WTC11 (cell line): ENCODE data around the gene HIP1. TPM values are rescaled to one million over a fixed set of nuclear protein-coding genes. Genes with fewer than 3 reads are reported as not detected.

ENCODE experiments used
- ATAC-seq: fragments of 200-7000 bp; cut with Tn5 transposase; 2 replicates; pipeline ENCODE4 v1.10.0; 2021; ENCODE audit warnings: mild to moderate bottlenecking, moderate library complexity
- CTCF ChIA-PET: fragments of 300-600 bp; sonication (Branson Sonifier 250); formaldehyde crosslinking; loops from one replicate; lab custom pipeline; 2021; ENCODE audit warnings: antibody characterized with exemption; lab: Charles Lee
- POLR2A ChIA-PET: fragments of 350-600 bp; sonication (Branson Sonifier 250); formaldehyde crosslinking; loops from one replicate; lab custom pipeline; 2021; ENCODE audit warnings: antibody characterized with exemption; lab: Charles Lee
- DNase-seq: peaks from one replicate; pipeline ENCODE4 v3.0.0; 2021; ENCODE audit warnings: low spot score
- H3K27ac Mint-ChIP-seq: 2 replicates; pipeline ENCODE4 v1.8.0; 2021; ENCODE audit warnings: mixed read lengths
- H3K27me3 Mint-ChIP-seq: 2 replicates; pipeline ENCODE4 v1.8.0; 2021; ENCODE audit warnings: low read depth, mild to moderate bottlenecking, moderate library complexity, mixed read lengths
- H3K36me3 Mint-ChIP-seq: 2 replicates; pipeline ENCODE4 v1.8.0; 2021; ENCODE audit warnings: mixed read lengths
- H3K4me1 Mint-ChIP-seq: 2 replicates; pipeline ENCODE4 v1.8.0; 2022; ENCODE audit warnings: mixed read lengths
- H3K4me3 Mint-ChIP-seq: 2 replicates; pipeline ENCODE4 v1.8.0; 2021; ENCODE audit warnings: mild to moderate bottlenecking, moderate library complexity, mixed read lengths
- H3K9me3 Mint-ChIP-seq: 2 replicates; pipeline ENCODE4 v1.8.0; 2021; ENCODE audit warnings: mixed read lengths
- CREB1 ChIP-seq: sonication (generic); formaldehyde crosslinking; IDR thresholded peaks from 2 replicates; pipeline ENCODE4 v1.8.0; 2023; ENCODE audit warnings: mild to moderate bottlenecking, missing genetic modification reagents
- JAZF1 ChIP-seq: fragments of 250-450 bp; sonication (Bioruptor Pico); IDR thresholded peaks from 2 replicates; pipeline ENCODE4 v1.9.0; 2021; ENCODE audit warnings: moderate library complexity, mild to moderate bottlenecking, inconsistent platforms
- RORB ChIP-seq: fragments of 250-450 bp; sonication (Bioruptor Pico); IDR thresholded peaks from 2 replicates; pipeline ENCODE4 v1.9.0; 2021; ENCODE audit warnings: mild to moderate bottlenecking
- ZNF263 ChIP-seq: sonication (generic); formaldehyde crosslinking; IDR thresholded peaks from 2 replicates; pipeline ENCODE4 v1.8.1; 2022; ENCODE audit warnings: low read depth, mild to moderate bottlenecking, moderate library complexity, missing genetic modification reagents
- ZNF317 ChIP-seq: sonication (generic); formaldehyde crosslinking; IDR thresholded peaks from 2 replicates; pipeline ENCODE4 v1.8.1; 2023; ENCODE audit warnings: low read depth, mild to moderate bottlenecking, moderate library complexity, missing genetic modification reagents, borderline replicate concordance
- ZNF396 ChIP-seq: fragments of 250-450 bp; sonication (Bioruptor Pico); IDR thresholded peaks from 2 replicates; pipeline ENCODE4 v1.8.0; 2021; ENCODE audit warnings: mild to moderate bottlenecking, moderate library complexity, borderline replicate concordance
- ZNF416 ChIP-seq: fragments of 250-450 bp; sonication (Bioruptor Pico); IDR thresholded peaks from 2 replicates; pipeline ENCODE4 v1.9.0; 2021; ENCODE audit warnings: mild to moderate bottlenecking, inconsistent platforms
- total RNA-seq: library from RNA; stranded (reverse); gene quantifications from 3 replicates; pipeline ENCODE4 v1.2.3, GENCODE V29; 2021
- TF ChIP-seq, protein P1 (sequence below): sonication (generic); formaldehyde crosslinking; IDR thresholded peaks from 2 replicates; pipeline ENCODE4 v1.8.0; 2023; ENCODE audit warnings: mild to moderate bottlenecking, missing genetic modification reagents
- TF ChIP-seq, protein P2 (sequence below): sonication (generic); formaldehyde crosslinking; IDR thresholded peaks from 2 replicates; pipeline ENCODE4 v1.8.1; 2022; ENCODE audit warnings: mild to moderate bottlenecking, missing genetic modification reagents, moderate library complexity, borderline replicate concordance
- TF ChIP-seq, protein P3 (sequence below): fragments of 250-450 bp; sonication (Bioruptor Pico); IDR thresholded peaks from 2 replicates; pipeline ENCODE4 v2.1.2; 2022; ENCODE audit warnings: mild to moderate bottlenecking, moderate library complexity
- TF ChIP-seq, protein P4 (sequence below): sonication (generic); formaldehyde crosslinking; IDR thresholded peaks from 2 replicates; pipeline ENCODE4 v1.8.1; 2022; ENCODE audit warnings: low read depth, mild to moderate bottlenecking, moderate library complexity, missing genetic modification reagents, borderline replicate concordance
- TF ChIP-seq, protein P5 (sequence below): sonication (generic); formaldehyde crosslinking; IDR thresholded peaks from 2 replicates; pipeline ENCODE4 v1.8.1; 2022; ENCODE audit warnings: low read depth, missing genetic modification reagents, borderline replicate concordance
- TF ChIP-seq, protein P6 (sequence below): fragments of 250-450 bp; sonication (Bioruptor Pico); IDR thresholded peaks from 2 replicates; pipeline ENCODE4 v1.8.0; 2021; ENCODE audit warnings: mild to moderate bottlenecking
- TF ChIP-seq, protein P7 (sequence below): sonication (generic); formaldehyde crosslinking; conservative IDR thresholded peaks from 2 replicates; pipeline ENCODE4 v1.8.1; 2022; ENCODE audit warnings: mild to moderate bottlenecking, missing genetic modification reagents

HIP1 gene
- total RNA-seq, 1 experiment from 2014 or later = 75.8 TPM

DNA sequence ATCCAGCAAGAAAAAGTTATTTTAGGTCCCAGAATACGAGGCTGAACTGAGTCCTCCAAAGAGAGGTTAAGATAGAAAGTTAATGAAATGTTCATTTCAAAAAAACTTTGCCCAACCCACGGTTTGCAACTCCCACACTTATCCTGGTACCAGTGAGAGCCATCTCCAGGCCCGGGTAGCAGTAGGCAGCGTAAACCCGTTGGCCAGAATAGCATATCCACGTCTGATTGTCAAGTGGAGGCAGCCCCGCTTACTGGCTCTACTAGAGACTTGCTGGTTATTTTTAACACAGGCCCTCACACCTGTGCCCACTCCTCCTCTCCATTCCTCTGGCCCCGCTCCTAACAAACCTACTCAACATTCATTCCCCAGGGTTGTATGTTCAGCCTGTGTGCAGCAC, 109.7 kb downstream of the HIP1 start (continued):
- no peak for TF ChIP-seq CREB1 (CRISPR knock-in tag)
- TF ChIP-seq ZNF416 (CRISPR knock-in tag) = no peak
- TF ChIP-seq, all 79 proteins: peak for 0

DNA sequence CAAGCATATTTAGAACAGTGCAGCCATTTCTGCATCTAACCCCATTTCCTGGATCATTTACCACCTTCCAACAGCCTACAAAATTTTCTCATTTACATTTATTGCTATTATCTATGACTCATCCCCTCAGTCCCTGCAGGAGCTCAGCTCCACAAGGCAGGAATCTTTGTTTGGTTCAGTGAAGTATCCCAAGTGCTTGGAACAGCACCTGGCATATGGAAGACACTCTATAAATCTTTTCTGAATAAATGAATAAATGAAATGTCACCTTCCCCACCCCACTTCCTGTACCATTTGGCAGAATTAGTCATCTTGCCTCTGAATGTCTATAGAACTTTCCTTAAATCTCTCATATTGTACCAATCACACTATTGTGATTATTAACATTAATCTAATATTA, 110.7 kb downstream of the HIP1 start:
- Mint-ChIP-seq H3K9me3 (peaks cover 25% of the 10 kb centered on the region), H3K27ac (no peak overlapping the region), H3K4me3 (no peak overlapping the region), H3K4me1 (peaks cover 31% of the 10 kb centered on the region), H3K27me3 (no peaks in the 10 kb centered on the region), H3K36me3 (peaks cover 55% of the 10 kb centered on the region)
- ChIA-PET CTCF (no interaction called here), POLR2A (no interaction called here)
- DNase-seq = no peak
- TF ChIP-seq, protein P1, sequence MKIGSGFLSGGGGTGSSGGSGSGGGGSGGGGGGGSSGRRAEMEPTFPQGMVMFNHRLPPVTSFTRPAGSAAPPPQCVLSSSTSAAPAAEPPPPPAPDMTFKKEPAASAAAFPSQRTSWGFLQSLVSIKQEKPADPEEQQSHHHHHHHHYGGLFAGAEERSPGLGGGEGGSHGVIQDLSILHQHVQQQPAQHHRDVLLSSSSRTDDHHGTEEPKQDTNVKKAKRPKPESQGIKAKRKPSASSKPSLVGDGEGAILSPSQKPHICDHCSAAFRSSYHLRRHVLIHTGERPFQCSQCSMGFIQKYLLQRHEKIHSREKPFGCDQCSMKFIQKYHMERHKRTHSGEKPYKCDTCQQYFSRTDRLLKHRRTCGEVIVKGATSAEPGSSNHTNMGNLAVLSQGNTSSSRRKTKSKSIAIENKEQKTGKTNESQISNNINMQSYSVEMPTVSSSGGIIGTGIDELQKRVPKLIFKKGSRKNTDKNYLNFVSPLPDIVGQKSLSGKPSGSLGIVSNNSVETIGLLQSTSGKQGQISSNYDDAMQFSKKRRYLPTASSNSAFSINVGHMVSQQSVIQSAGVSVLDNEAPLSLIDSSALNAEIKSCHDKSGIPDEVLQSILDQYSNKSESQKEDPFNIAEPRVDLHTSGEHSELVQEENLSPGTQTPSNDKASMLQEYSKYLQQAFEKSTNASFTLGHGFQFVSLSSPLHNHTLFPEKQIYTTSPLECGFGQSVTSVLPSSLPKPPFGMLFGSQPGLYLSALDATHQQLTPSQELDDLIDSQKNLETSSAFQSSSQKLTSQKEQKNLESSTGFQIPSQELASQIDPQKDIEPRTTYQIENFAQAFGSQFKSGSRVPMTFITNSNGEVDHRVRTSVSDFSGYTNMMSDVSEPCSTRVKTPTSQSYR (CRISPR knock-in tag) = no peak
- TF ChIP-seq, protein P2, sequence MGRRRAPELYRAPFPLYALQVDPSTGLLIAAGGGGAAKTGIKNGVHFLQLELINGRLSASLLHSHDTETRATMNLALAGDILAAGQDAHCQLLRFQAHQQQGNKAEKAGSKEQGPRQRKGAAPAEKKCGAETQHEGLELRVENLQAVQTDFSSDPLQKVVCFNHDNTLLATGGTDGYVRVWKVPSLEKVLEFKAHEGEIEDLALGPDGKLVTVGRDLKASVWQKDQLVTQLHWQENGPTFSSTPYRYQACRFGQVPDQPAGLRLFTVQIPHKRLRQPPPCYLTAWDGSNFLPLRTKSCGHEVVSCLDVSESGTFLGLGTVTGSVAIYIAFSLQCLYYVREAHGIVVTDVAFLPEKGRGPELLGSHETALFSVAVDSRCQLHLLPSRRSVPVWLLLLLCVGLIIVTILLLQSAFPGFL (CRISPR knock-in tag) = no peak
- no peak for TF ChIP-seq JAZF1
- TF ChIP-seq ZNF317 (CRISPR knock-in tag) = no peak
- TF ChIP-seq, protein P3, sequence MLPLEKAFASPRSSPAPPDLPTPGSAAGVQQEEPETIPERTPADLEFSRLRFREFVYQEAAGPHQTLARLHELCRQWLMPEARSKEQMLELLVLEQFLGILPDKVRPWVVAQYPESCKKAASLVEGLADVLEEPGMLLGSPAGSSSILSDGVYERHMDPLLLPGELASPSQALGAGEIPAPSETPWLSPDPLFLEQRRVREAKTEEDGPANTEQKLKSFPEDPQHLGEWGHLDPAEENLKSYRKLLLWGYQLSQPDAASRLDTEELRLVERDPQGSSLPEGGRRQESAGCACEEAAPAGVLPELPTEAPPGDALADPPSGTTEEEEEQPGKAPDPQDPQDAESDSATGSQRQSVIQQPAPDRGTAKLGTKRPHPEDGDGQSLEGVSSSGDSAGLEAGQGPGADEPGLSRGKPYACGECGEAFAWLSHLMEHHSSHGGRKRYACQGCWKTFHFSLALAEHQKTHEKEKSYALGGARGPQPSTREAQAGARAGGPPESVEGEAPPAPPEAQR (CRISPR knock-in tag) = no peak
- TF ChIP-seq, protein P4, sequence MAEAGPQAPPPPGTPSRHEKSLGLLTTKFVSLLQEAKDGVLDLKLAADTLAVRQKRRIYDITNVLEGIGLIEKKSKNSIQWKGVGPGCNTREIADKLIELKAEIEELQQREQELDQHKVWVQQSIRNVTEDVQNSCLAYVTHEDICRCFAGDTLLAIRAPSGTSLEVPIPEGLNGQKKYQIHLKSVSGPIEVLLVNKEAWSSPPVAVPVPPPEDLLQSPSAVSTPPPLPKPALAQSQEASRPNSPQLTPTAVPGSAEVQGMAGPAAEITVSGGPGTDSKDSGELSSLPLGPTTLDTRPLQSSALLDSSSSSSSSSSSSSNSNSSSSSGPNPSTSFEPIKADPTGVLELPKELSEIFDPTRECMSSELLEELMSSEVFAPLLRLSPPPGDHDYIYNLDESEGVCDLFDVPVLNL (CRISPR knock-in tag) = no peak
- ATAC-seq = no peak

DNA sequence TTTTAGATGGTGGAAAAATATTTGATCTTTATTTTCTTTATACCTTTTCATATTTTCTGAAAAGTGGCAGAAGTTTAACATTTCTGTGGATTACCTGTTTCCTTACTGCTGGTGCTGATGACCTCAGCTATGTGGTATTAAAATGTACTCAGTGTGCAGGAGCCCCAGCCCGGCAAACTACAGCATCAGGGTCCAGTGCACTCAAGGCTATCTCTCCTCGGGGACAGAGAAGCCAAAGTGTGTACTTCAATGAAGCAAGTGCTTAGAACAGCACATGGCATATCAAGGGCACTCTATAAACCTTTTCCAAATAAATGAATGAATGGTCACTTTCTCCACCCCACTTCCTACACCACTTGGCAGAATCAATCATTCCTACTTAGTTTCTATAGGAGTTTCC, 111.8 kb downstream of the HIP1 start:
- Mint-ChIP-seq H3K4me1 (peaks cover 24% of the 10 kb centered on the region), H3K27me3 (no peaks in the 10 kb centered on the region), H3K9me3 (peaks cover 25% of the 10 kb centered on the region), H3K27ac (no peak overlapping the region), H3K36me3 (peaks cover 56% of the 10 kb centered on the region), H3K4me3 (no peak overlapping the region)
- ATAC-seq = no peak
- ChIA-PET POLR2A (no interaction called here), CTCF (no interaction called here)
- no peak for DNase-seq
- TF ChIP-seq RORB (no peak), ZNF263 (CRISPR knock-in tag) (no peak), ZNF396 (no peak)
- TF ChIP-seq, protein P2 (CRISPR knock-in tag) = no peak

DNA sequence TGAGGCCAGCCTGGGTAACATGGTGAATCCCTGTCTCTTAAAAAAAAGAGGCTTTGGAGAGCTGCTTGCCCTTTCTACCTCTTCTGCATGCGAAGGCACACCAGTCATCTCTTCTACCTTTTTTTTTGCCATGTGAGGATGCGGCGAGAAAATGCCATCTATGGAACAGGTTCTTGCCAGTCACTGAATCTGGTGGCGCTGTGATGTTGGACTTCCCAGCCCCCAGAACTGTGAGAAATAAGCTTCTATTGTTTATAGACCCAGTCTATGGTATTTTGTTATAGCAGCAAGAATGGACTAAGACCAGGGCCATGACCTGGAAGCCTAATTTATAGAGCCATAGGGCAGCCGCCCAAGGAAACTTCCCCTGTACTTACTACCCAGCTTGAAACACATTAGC, 112.9 kb downstream of the HIP1 start:
- no peak overlapping the region; the same call in 1 of the 2 replicates for H3K27ac Mint-ChIP-seq
- CTCF ChIA-PET = no interaction called here
- peaks cover 65% of the 10 kb centered on the region for H3K36me3 Mint-ChIP-seq
- DNase-seq = no peak
- peaks cover 16% of the 10 kb centered on the region for H3K4me1 Mint-ChIP-seq
- TF ChIP-seq, protein P5, sequence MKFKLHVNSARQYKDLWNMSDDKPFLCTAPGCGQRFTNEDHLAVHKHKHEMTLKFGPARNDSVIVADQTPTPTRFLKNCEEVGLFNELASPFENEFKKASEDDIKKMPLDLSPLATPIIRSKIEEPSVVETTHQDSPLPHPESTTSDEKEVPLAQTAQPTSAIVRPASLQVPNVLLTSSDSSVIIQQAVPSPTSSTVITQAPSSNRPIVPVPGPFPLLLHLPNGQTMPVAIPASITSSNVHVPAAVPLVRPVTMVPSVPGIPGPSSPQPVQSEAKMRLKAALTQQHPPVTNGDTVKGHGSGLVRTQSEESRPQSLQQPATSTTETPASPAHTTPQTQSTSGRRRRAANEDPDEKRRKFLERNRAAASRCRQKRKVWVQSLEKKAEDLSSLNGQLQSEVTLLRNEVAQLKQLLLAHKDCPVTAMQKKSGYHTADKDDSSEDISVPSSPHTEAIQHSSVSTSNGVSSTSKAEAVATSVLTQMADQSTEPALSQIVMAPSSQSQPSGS (CRISPR knock-in tag) = no peak
- TF ChIP-seq, protein P6, sequence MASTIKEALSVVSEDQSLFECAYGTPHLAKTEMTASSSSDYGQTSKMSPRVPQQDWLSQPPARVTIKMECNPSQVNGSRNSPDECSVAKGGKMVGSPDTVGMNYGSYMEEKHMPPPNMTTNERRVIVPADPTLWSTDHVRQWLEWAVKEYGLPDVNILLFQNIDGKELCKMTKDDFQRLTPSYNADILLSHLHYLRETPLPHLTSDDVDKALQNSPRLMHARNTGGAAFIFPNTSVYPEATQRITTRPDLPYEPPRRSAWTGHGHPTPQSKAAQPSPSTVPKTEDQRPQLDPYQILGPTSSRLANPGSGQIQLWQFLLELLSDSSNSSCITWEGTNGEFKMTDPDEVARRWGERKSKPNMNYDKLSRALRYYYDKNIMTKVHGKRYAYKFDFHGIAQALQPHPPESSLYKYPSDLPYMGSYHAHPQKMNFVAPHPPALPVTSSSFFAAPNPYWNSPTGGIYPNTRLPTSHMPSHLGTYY (CRISPR knock-in tag) = no peak
- TF ChIP-seq, protein P7, sequence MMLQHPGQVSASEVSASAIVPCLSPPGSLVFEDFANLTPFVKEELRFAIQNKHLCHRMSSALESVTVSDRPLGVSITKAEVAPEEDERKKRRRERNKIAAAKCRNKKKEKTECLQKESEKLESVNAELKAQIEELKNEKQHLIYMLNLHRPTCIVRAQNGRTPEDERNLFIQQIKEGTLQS = no peak
- no peaks in the 10 kb centered on the region for H3K27me3 Mint-ChIP-seq
- H3K9me3 Mint-ChIP-seq = peaks cover 25% of the 10 kb centered on the region
- no peak overlapping the region for H3K4me3 Mint-ChIP-seq
- POLR2A ChIA-PET = no interaction called here
- no peak for ATAC-seq
